ENCODE measurements around the gene TMSB4X. TPM values are rescaled to one million over a fixed set of nuclear protein-coding genes. Genes with fewer than 3 reads are reported as not detected.

TMSB4X gene
- total and polyA plus RNA-seq, 4 donors, result 2,762 to 17,543 (median 6,164) TPM

GRCh38 chrX:12993826-12994225 is 18.9 kb downstream of the TMSB4X start:
- intact Hi-C loops (cut with DNase I), result no loop called here
- no peaks in the 10 kb centered on the region for H3K27me3 ChIP-seq (ENCODE audit: control insufficient read depth in 1 of 2, insufficient read depth in 2 of 2, low read length in 1 of 2)
- no peak overlapping the region for H3K27ac ChIP-seq (ENCODE audit: low read depth in 1 of 2, low read length in 2 of 2)
- H3K4me3 ChIP-seq (ENCODE audit: low read length in 2 of 2), result no peak overlapping the region
- no peaks in the 10 kb centered on the region for H3K9me3 ChIP-seq (ENCODE audit: control insufficient read depth, low read length)
- no peaks in the 10 kb centered on the region for H3K36me3 ChIP-seq (ENCODE audit: control insufficient read depth in 1 of 2, insufficient read depth in 2 of 2, low read length in 1 of 2)
- DNase-seq, result no peak
- WGBS, 2 donors, result 5 to 68% methylated on average over 1 of the region's 1 CpG
- ATAC-seq (ENCODE audit: low FRiP score), result no peak
- no peaks in the 10 kb centered on the region for H3K4me1 ChIP-seq (ENCODE audit: control insufficient read depth in 1 of 2, insufficient read depth in 2 of 2, low read length in 2 of 2)

- no peak overlapping the region for H3K4me3 ChIP-seq (ENCODE audit: low read length in 2 of 2)
- no peaks in the 10 kb centered on the region for H3K9me3 ChIP-seq (ENCODE audit: control insufficient read depth, low read length)
- H3K36me3 ChIP-seq (ENCODE audit: control insufficient read depth in 1 of 2, insufficient read depth in 2 of 2, low read length in 1 of 2), result no peaks in the 10 kb centered on the region
- H3K27me3 ChIP-seq (ENCODE audit: control insufficient read depth in 1 of 2, insufficient read depth in 2 of 2, low read length in 1 of 2), result no peaks in the 10 kb centered on the region
- 12 to 15% methylated on average over 4 of the region's 4 CpGs for WGBS, 2 donors
- intact Hi-C loops (cut with DNase I), result no loop called here
- ATAC-seq (ENCODE audit: low FRiP score) (no peak), DNase-seq (no peak)
- no peaks in the 10 kb centered on the region for H3K4me1 ChIP-seq (ENCODE audit: control insufficient read depth in 1 of 2, insufficient read depth in 2 of 2, low read length in 2 of 2)
- no peak overlapping the region for H3K27ac ChIP-seq (ENCODE audit: low read depth in 1 of 2, low read length in 2 of 2)
These were observed 19.4 kb downstream of the TMSB4X start for GRCh38 chrX:12994321-12994720.

- Histone ChIP-seq H3K27me3 (ENCODE audit: control insufficient read depth in 1 of 2, insufficient read depth in 2 of 2, low read length in 1 of 2) (no peaks in the 10 kb centered on the region), H3K27ac (ENCODE audit: low read depth in 1 of 2, low read length in 2 of 2) (no peak overlapping the region), H3K4me3 (ENCODE audit: low read length in 2 of 2) (no peak overlapping the region), H3K9me3 (ENCODE audit: control insufficient read depth, low read length) (no peaks in the 10 kb centered on the region), H3K4me1 (ENCODE audit: control insufficient read depth in 1 of 2, insufficient read depth in 2 of 2, low read length in 2 of 2) (peaks cover 0 to 3% of the 10 kb centered on the region in 2 donors), H3K36me3 (ENCODE audit: control insufficient read depth in 1 of 2, insufficient read depth in 2 of 2, low read length in 1 of 2) (no peaks in the 10 kb centered on the region)
- no peak for ATAC-seq (ENCODE audit: low FRiP score)
- 74 to 82% methylated on average over 3 of the region's 3 CpGs for WGBS, 2 donors
- DNase-seq, result no peak
- intact Hi-C loops (cut with DNase I), result no loop called here
These were observed 22.1 kb downstream of the TMSB4X start for GRCh38 chrX:12996934-12997435.

GRCh38 chrX:12997906-12998687 is 23.2 kb downstream of the TMSB4X start:
- Histone ChIP-seq H3K4me3 (ENCODE audit: low read length in 2 of 2) (no peak overlapping the region), H3K27me3 (ENCODE audit: control insufficient read depth in 1 of 2, insufficient read depth in 2 of 2, low read length in 1 of 2) (no peaks in the 10 kb centered on the region), H3K36me3 (ENCODE audit: control insufficient read depth in 1 of 2, insufficient read depth in 2 of 2, low read length in 1 of 2) (no peaks in the 10 kb centered on the region), H3K27ac (ENCODE audit: low read depth in 1 of 2, low read length in 2 of 2) (peak overlapping the region in 1 of 2 donors; percentile 36), H3K9me3 (ENCODE audit: control insufficient read depth, low read length) (no peaks in the 10 kb centered on the region), H3K4me1 (ENCODE audit: control insufficient read depth in 1 of 2, insufficient read depth in 2 of 2, low read length in 2 of 2) (peaks cover 0 to 3% of the 10 kb centered on the region in 2 donors)
- ATAC-seq (ENCODE audit: low FRiP score) (no peak), DNase-seq (no peak)
- intact Hi-C loops (cut with DNase I), result no loop called here
- 5 to 21% methylated on average over 5 of the region's 5 CpGs for WGBS, 2 donors

- no peak overlapping the region for H3K27ac ChIP-seq (ENCODE audit: low read depth in 1 of 2, low read length in 2 of 2)
- DNase-seq, result no peak
- WGBS, 2 donors, result 54 to 67% methylated on average over 9 of the region's 9 CpGs
- no peaks in the 10 kb centered on the region for H3K9me3 ChIP-seq (ENCODE audit: control insufficient read depth, low read length)
- ATAC-seq (ENCODE audit: low FRiP score), result no peak
- intact Hi-C loops (cut with DNase I), result no loop called here
- peaks cover 0 to 3% of the 10 kb centered on the region in 2 donors for H3K4me1 ChIP-seq (ENCODE audit: control insufficient read depth in 1 of 2, insufficient read depth in 2 of 2, low read length in 2 of 2)
- H3K36me3 ChIP-seq (ENCODE audit: control insufficient read depth in 1 of 2, insufficient read depth in 2 of 2, low read length in 1 of 2), result no peaks in the 10 kb centered on the region
- H3K4me3 ChIP-seq (ENCODE audit: low read length in 2 of 2), result no peak overlapping the region
- no peaks in the 10 kb centered on the region for H3K27me3 ChIP-seq (ENCODE audit: control insufficient read depth in 1 of 2, insufficient read depth in 2 of 2, low read length in 1 of 2)
These were observed 24.5 kb downstream of the TMSB4X start for GRCh38 chrX:12999422-12999821.

- H3K36me3 ChIP-seq (ENCODE audit: control insufficient read depth in 1 of 2, insufficient read depth in 2 of 2, low read length in 1 of 2), result no peaks in the 10 kb centered on the region
These were observed 25.4 kb downstream of the TMSB4X start for GRCh38 chrX:13000301-13000811.

GRCh38 chrX:13001097-13001496 is 26.2 kb downstream of the TMSB4X start:
- H3K9me3 ChIP-seq (ENCODE audit: control insufficient read depth, low read length), result no peaks in the 10 kb centered on the region
- H3K27ac ChIP-seq (ENCODE audit: low read depth in 1 of 2, low read length in 2 of 2), result no peak overlapping the region
- no peaks in the 10 kb centered on the region for H3K27me3 ChIP-seq (ENCODE audit: control insufficient read depth in 1 of 2, insufficient read depth in 2 of 2, low read length in 1 of 2)
- DNase-seq (no peak), ATAC-seq (ENCODE audit: low FRiP score) (no peak)
- 85 to 96% methylated on average over 5 of the region's 5 CpGs for WGBS, 2 donors
- intact Hi-C loops (cut with DNase I), result no loop called here
- H3K36me3 ChIP-seq (ENCODE audit: control insufficient read depth in 1 of 2, insufficient read depth in 2 of 2, low read length in 1 of 2), result no peaks in the 10 kb centered on the region
- peaks cover 0 to 3% of the 10 kb centered on the region in 2 donors for H3K4me1 ChIP-seq (ENCODE audit: control insufficient read depth in 1 of 2, insufficient read depth in 2 of 2, low read length in 2 of 2)
- H3K4me3 ChIP-seq (ENCODE audit: low read length in 2 of 2), result no peak overlapping the region

More at GRCh38 chrX:13000301-13000811, 25.4 kb downstream of the TMSB4X start:
- WGBS, 2 donors, result 20 to 33% methylated on average over 8 of the region's 8 CpGs
- Histone ChIP-seq H3K9me3 (ENCODE audit: control insufficient read depth, low read length) (no peaks in the 10 kb centered on the region), H3K27me3 (ENCODE audit: control insufficient read depth in 1 of 2, insufficient read depth in 2 of 2, low read length in 1 of 2) (no peaks in the 10 kb centered on the region), H3K4me3 (ENCODE audit: low read length in 2 of 2) (no peak overlapping the region), H3K27ac (ENCODE audit: low read depth in 1 of 2, low read length in 2 of 2) (no peak overlapping the region), H3K4me1 (ENCODE audit: control insufficient read depth in 1 of 2, insufficient read depth in 2 of 2, low read length in 2 of 2) (peaks cover 0 to 3% of the 10 kb centered on the region in 2 donors)
- intact Hi-C loops (cut with DNase I), result no loop called here
- ATAC-seq (ENCODE audit: low FRiP score) (no peak), DNase-seq (peak in 1 of 2 donors; percentile 65)

GRCh38 chrX:13001961-13002671 is 27.2 kb downstream of the TMSB4X start:
- peaks cover 0 to 3% of the 10 kb centered on the region in 2 donors for H3K4me1 ChIP-seq (ENCODE audit: control insufficient read depth in 1 of 2, insufficient read depth in 2 of 2, low read length in 2 of 2)
- intact Hi-C loops (cut with DNase I), result no loop called here
- WGBS, 2 donors, result 72 to 87% methylated on average over 4 of the region's 4 CpGs

More at GRCh38 chrX:13001961-13002671, 27.2 kb downstream of the TMSB4X start:
- no peaks in the 10 kb centered on the region for H3K27me3 ChIP-seq (ENCODE audit: control insufficient read depth in 1 of 2, insufficient read depth in 2 of 2, low read length in 1 of 2)
- H3K4me3 ChIP-seq (ENCODE audit: low read length in 2 of 2), result no peak overlapping the region
- no peak overlapping the region for H3K27ac ChIP-seq (ENCODE audit: low read depth in 1 of 2, low read length in 2 of 2)
- DNase-seq, result no peak
- H3K36me3 ChIP-seq (ENCODE audit: control insufficient read depth in 1 of 2, insufficient read depth in 2 of 2, low read length in 1 of 2), result no peaks in the 10 kb centered on the region
- no peaks in the 10 kb centered on the region for H3K9me3 ChIP-seq (ENCODE audit: control insufficient read depth, low read length)
- no peak for ATAC-seq (ENCODE audit: low FRiP score)
